ENCODE results near the gene CCDC91.
"Not testable (repeated sequence)": the region's sequence is repeated elsewhere in the genome, so short reads cannot be mapped to it uniquely, and the experiment has no call there.

CCDC91 gene

DNA sequence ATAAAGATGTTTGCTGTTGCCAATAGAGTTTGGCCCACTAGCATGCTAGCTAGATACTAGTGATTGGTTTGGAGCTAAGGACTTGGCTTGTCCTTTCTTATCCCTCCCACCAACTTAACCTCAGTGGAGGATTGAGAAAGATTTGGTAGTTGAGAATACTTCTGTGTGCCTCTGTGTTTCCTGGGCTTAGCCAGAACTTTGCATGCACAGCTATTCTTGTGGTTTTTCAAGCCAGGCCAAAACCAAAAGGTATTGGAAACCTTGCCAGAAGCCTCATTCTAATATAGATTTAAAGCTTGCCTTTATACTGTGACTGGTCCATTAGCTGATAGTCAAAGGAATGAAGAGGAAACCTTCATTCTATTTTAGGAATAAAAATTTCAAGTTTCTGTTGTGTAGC, 188.5 kb downstream of the CCDC91 start:
- FAIRE-seq: no peak

- FAIRE-seq: not testable (repeated sequence)
These were observed 189.5 kb downstream of the CCDC91 start for GRCh38 chr12:28379779-28380178.

DNA sequence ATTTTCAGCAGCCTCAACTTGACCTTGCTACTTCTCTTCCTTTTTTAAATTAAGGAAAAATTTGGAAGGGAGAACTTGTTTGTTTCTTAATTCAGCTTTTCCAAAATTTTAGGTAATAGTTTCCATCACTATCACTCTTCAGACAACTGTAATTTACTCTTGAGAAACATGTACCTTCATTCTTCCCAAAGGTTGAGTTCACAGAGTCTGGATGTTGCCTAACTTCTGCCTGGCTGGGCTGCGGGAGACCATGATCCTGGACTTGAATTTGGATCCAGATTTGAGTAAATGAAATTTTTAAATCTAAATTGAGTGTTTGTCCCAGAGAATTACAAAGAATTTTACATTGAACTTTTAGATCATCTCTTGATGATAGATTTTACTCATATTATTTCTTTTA, 193.1 kb downstream of the CCDC91 start:
- no peak for FAIRE-seq

DNA sequence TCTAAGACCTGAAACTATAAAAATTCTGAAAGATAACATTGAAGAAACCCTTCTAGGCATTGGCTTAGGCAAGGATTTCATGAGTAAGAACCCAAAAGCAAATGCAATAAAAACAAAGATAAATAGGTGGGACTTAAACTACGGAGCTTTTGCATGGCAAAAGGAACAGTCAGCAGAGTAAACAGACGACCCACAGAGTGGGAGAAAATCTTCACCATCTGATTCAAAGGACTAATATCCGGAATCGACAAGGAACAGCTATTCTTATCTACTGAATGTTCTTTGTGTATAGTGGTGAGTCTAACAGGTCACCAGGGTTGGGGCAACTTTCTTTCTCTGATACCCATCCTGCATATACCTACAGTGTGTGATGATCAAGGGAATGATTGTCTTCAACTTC, 198.6 kb downstream of the CCDC91 start:
- FAIRE-seq: no peak

DNA sequence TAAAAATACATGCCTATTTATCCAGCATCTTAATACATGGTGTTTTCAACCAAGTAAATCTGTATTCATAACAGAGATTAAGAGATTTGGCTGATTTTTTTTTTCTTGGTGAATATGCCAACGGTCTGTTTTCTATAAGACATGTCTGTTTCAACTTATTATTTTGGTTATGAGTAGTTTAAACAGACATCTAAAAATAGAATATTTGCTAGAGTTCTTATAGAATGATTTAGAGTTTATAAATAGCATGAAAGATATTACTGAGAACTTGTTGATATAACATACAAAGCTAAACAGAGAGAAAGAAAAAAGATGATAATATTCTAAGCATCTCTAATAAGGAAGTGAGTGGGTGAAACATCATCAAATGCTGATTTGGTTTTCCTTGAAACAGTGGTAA, 199.9 kb downstream of the CCDC91 start:
- no peak for FAIRE-seq

- no peak for FAIRE-seq
These were observed 200.6 kb downstream of the CCDC91 start for GRCh38 chr12:28390761-28391385.

GRCh38 chr12:28409892-28410291, 219.6 kb downstream of the CCDC91 start:
- no peak for FAIRE-seq

DNA sequence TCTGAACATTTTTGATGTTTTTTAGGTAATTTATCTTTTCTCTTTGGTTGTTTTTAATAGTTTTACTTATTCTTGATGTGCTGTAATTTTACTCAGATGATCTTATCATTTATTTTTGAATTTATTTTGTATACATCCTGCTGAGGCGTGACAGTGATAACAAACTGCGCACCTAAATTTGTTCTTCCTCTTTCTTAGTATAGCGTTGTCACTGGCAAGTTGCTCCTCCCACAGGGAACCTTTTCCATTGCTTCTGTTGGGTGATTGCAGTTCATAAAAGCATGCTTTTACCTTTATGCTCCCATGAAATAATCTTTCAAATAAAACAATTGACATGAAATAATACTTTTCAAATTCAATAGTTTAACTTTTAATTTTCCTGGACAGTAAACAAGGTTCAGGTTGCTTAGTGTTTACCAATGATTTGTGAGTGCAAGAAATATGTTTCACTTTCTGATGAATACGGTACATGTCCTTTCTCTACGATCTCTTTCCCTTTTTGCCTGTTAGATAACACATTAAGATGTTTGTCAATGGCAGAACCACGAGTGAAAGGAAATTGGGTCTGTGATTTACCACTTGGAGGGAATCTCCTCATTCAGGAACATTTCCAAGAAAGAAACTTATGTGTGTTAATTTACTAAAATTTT, 223.3 kb downstream of the CCDC91 start:
- FAIRE-seq: no peak

- no peak for FAIRE-seq
These were observed 225.5 kb downstream of the CCDC91 start for GRCh38 chr12:28415755-28416154.

DNA sequence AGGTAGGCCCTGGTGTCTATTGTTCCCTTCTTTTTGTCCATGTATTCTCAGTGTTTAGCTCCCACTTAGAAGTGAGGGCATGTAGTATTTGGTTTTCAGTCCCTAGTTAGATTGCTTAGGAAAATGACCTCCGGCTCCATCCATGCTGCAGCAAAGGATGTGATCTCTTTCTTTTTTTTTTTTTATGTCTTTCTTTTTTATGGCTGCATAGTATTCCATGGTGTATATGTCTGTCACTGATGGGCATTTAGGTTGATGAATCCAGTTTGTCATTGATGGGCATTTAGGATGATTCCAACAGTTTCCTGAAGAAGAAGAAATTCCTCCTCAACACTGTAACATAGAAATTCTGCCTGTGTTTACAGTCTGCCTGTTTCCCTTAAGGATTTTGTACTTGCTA, 231.1 kb downstream of the CCDC91 start:
- no peak for FAIRE-seq

- FAIRE-seq: no peak
These were observed 234.7 kb downstream of the CCDC91 start for GRCh38 chr12:28424965-28425364.

DNA sequence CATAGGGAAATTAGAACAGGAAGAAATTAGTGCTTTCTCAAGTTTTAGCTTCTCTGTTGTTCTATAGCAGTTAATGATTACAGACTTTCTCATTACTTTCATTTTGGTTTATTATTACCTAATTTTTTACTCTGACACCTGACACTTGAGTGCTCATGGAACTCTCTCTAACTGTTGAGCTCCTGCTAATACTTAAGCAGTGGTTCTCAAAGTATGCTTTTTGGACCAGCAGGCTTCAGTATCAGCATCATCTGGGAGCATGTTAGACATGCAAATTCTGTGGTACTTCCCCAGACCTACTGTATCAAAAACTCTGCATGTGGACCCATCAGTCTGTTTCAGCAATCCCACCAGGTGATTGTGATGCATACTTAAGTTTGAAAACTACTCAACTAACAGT, 235.3 kb downstream of the CCDC91 start:
- FAIRE-seq: no peak

- no peak for FAIRE-seq
These were observed 236.8 kb downstream of the CCDC91 start for GRCh38 chr12:28427046-28427445.

DNA sequence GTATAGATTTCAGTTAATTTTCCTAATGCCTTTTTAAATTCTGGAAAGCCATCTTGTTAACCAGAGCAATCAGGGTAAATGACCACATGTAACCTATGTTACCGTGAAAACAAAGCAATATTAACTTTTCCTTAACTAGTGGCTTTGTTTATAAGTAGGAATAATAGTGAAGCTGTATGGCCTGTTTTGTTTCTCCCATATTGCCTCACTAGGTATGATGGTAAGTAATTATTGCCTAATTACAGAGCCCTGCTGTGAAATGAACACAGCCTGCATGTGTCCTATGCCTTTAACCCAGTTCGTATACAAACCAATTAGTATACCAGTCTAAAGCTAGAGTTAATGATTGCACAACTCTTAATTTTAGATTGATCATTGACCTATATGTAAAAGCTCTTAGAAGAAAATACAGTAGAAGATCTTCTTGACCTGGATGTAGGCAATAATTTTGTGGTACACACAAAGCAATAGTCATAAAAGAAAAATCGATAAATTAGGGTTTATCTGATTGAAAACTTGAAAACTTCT, 249.9 kb downstream of the CCDC91 start:
- no peak for FAIRE-seq

DNA sequence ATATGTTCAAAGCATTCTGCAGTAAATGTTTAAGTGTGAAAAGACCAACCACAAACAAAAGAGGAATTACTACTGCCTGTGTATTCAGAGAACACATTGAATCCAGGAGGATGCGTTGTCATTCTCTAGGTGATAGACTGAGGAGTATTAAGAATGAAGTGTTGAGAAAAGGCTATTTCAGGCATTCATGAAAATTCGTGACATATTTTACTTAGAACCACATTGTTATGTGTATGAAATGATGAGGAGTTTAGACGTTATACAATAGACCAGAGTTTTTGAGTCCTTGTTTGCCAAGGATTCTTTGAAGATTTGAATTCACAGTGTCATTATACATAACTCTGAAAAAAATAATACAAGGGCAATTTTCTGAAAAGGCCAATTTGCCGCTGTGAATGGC, 251.8 kb downstream of the CCDC91 start:
- no peak for FAIRE-seq

DNA sequence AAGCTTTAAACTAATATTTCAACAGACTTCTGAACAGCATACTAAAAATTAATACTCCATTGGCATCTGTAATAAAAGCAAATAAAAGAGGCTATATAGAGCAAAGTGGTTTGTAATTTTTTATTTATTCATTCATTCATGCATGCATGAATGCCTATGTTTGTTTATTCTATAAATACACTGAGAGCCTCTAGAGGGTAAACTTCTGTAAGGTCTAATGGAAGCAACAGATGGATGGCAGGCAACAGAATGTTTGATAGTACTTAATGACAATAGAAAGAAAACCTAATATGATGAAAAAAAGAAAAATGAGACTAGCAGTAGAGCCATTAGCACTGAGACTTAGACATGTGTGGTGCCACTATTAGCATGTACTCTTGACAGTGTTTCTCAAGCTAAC, 253.1 kb downstream of the CCDC91 start:
- no peak for FAIRE-seq

DNA sequence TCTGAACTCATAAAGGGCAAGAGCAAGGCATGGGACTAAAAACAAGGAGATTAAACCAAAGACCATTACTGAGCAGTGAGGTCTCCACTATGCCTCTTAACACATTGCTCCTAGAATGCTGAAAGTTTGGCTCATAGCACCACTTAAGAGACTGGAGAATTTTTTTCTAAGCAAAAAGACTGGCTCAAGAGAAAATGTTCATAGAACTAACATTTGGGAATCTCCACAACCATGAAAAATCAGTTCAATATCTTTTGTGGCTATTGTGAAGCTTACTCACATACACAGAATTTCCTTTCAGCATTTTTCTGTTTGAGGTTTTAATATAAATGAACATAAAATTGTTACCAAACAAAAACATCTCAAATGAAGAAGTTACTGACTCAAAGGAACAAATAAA, 255.8 kb downstream of the CCDC91 start:
- FAIRE-seq: no peak

GRCh38 chr12:28453686-28454085, 263.4 kb downstream of the CCDC91 start:
- FAIRE-seq: no peak

- FAIRE-seq: no peak
These were observed 266.9 kb downstream of the CCDC91 start for GRCh38 chr12:28456934-28457710.

DNA sequence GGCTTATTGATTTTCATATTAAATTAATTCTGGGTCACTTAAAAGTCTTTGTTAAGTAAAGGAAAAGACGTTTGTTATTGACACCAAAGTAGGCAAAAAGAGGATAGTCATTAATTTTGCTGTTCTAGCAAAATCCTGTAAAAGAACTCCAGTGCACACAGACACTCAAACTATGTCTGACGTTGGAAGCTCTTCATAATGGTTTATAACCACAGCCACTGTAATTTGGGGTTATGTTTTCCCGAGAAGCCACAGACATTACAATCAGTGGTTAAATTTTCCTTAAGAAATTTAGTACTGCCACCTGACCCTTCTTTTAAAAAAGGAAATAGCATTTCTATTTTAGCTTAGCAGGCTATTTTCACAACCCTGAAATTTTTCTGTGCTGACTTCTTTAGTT, 267.5 kb downstream of the CCDC91 start:
- FAIRE-seq: no peak

- no peak for FAIRE-seq
These were observed 269.2 kb downstream of the CCDC91 start for GRCh38 chr12:28459481-28459880.

GRCh38 chr12:28460420-28461130, 270.3 kb downstream of the CCDC91 start:
- FAIRE-seq: no peak

GRCh38 chr12:28463396-28463795, 273.1 kb downstream of the CCDC91 start:
- FAIRE-seq: no peak
